Calu3 (cell line): Measurements from ENCODE around the gene UBE2J2. TPM values are rescaled to one million over a fixed set of nuclear protein-coding genes. Genes with fewer than 3 reads are reported as not detected.
A peak's percentile ranks its signal among the peaks of the same experiment; 100 is the strongest.

ENCODE experiments used
- BruUV-seq: library from RNA; stranded (reverse); fragments of 400-500 nt; replicated peaks from 2 replicates; lab custom pipeline; 2021; lab: Mats Ljungman, UMichigan
- CTCF ChIA-PET: fragments of 300-600 bp; sonication (Branson Sonifier 250); formaldehyde crosslinking; loops from one replicate; lab custom pipeline; 2022; ENCODE audit warnings: antibody characterized with exemption; lab: Charles Lee
- DNase-seq: peaks from one replicate; pipeline ENCODE4 v3.0.0; 2022
- H3K27ac Mint-ChIP-seq: one replicate; pipeline ENCODE4 v1.8.0; 2022; ENCODE audit warnings: mixed read lengths; ENCODE audit not compliant: unreplicated experiment
- H3K27me3 Mint-ChIP-seq: one replicate; pipeline ENCODE4 v1.8.0; 2022; ENCODE audit warnings: mixed read lengths; ENCODE audit not compliant: unreplicated experiment
- H3K36me3 Mint-ChIP-seq: one replicate; pipeline ENCODE4 v1.8.0; 2022; ENCODE audit warnings: mild to moderate bottlenecking, moderate library complexity, mixed read lengths; ENCODE audit not compliant: insufficient read depth, unreplicated experiment
- H3K4me1 Mint-ChIP-seq: one replicate; pipeline ENCODE4 v1.8.0; 2022; ENCODE audit warnings: mild to moderate bottlenecking, low read depth, mixed read lengths; ENCODE audit not compliant: unreplicated experiment
- H3K4me3 Mint-ChIP-seq: one replicate; pipeline ENCODE4 v1.8.0; 2022; ENCODE audit warnings: mild to moderate bottlenecking, low read depth, moderate library complexity, mixed read lengths; ENCODE audit not compliant: unreplicated experiment
- H3K9me3 Mint-ChIP-seq: one replicate; pipeline ENCODE4 v1.8.0; 2022; ENCODE audit warnings: low read depth, mixed read lengths; ENCODE audit not compliant: unreplicated experiment
- intact Hi-C: fragments of 100-400 bp; cut with micrococcal nuclease; formaldehyde crosslinking; loops from one replicate; pipeline ENCODE4 v1.10.0; 2022; ENCODE audit not compliant: unreplicated experiment
- total RNA-seq: library from RNA; stranded (reverse); gene quantifications from 2 replicates; pipeline ENCODE4 v1.2.3, GENCODE V29; 2022
- TF ChIP-seq, protein P1 (sequence below): fragments of 200-600 bp; IDR thresholded peaks from one replicate; pipeline ENCODE4 v1.8.0; 2022; ENCODE audit warnings: antibody characterized with exemption; ENCODE audit not compliant: unreplicated experiment

The UBE2J2 gene
- total RNA-seq, 1 experiment from 2014 or later, result 45.6 TPM

DNA sequence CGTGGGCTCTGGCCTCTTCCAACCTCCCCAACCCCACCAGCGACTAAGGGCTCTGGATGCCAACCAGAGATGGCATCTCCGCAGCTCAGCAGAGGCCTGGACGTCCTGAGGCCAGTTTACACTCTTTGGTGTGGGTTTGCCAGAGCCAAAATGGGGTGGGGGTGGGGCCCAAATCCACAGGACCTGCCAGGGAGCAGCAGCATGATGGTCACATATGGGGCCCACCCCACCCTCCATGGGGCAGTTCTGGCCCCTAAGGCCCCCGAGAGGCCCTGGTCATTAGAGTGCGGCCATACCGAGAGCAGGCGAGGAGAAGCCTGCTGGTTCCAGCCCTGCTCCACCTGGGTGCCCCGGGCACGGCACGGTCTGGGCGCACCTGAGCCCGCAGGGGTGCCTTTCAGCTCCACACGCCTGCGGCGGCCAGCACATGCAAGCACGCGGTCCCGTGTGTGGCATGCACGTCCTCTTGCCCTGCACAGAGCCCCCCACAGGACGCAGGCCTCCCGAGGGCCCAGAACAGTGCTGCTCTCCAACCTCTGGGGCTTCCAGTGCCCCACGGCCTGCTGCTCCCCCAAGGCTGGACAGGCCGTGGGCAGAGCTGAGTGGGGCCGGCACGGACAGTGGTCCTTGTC, 31.9 kb downstream of the UBE2J2 start:
- H3K27ac Mint-ChIP-seq, result no peak overlapping the region
- no peaks in the 10 kb centered on the region for H3K4me1 Mint-ChIP-seq
- H3K4me3 Mint-ChIP-seq, result no peak overlapping the region
- BruUV-seq, result no TSS peak
- peaks cover 32% of the 10 kb centered on the region for H3K36me3 Mint-ChIP-seq
- H3K27me3 Mint-ChIP-seq, result no peaks in the 10 kb centered on the region
- intact Hi-C loops, result no loop called here
- no peak for DNase-seq
- CTCF ChIA-PET, result no interaction called here
- TF ChIP-seq, protein P1, sequence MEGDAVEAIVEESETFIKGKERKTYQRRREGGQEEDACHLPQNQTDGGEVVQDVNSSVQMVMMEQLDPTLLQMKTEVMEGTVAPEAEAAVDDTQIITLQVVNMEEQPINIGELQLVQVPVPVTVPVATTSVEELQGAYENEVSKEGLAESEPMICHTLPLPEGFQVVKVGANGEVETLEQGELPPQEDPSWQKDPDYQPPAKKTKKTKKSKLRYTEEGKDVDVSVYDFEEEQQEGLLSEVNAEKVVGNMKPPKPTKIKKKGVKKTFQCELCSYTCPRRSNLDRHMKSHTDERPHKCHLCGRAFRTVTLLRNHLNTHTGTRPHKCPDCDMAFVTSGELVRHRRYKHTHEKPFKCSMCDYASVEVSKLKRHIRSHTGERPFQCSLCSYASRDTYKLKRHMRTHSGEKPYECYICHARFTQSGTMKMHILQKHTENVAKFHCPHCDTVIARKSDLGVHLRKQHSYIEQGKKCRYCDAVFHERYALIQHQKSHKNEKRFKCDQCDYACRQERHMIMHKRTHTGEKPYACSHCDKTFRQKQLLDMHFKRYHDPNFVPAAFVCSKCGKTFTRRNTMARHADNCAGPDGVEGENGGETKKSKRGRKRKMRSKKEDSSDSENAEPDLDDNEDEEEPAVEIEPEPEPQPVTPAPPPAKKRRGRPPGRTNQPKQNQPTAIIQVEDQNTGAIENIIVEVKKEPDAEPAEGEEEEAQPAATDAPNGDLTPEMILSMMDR, result no peak
- no peaks in the 10 kb centered on the region for H3K9me3 Mint-ChIP-seq

DNA sequence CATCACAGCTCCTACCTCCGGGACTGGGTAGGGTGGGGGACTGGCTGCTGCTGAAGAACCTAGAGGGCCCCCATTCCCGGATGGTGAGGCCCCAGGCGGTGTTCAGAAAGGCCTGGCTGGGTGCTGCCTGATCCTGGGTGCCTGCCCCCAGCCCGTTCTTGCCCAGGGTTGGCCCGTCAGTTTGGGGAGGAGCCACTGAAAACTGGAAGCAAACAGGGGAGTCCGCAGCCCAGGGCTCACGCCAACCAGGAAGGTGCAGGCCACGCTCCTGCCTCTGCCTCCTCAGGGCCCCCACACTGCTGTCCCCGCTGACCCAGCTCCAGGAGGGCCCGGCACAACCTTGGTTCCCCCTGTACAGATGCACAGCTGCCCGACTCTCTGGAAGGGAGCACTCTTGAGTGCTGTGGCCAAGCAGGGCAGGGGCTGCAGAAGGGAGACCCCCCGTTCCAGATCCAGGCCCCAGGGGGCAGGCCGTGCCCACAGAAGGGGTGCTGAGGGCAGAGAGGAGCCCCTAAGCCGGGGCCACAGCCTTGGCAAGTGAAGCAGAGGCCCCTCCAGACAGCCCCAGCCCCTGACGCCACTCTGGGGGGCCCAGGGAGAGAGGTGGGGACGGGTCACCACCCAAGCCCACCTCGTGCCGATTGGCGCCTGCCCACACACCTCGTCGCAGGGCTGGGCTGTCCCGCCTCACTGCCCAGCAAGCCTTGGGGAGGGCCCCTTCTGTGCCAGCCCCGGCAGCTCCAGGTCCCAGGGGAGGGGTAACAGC, 32.6 kb downstream of the UBE2J2 start:
- Mint-ChIP-seq H3K36me3 (peaks cover 39% of the 10 kb centered on the region), H3K27ac (peak overlapping the region; percentile 76), H3K4me3 (peak overlapping the region; percentile 17), H3K9me3 (no peaks in the 10 kb centered on the region), H3K4me1 (no peaks in the 10 kb centered on the region), H3K27me3 (no peaks in the 10 kb centered on the region)
- TF ChIP-seq, protein P1, result no peak
- DNase-seq, result no peak
- CTCF ChIA-PET, result no interaction called here
- BruUV-seq, result no TSS peak
- intact Hi-C loops, result no loop called here

DNA sequence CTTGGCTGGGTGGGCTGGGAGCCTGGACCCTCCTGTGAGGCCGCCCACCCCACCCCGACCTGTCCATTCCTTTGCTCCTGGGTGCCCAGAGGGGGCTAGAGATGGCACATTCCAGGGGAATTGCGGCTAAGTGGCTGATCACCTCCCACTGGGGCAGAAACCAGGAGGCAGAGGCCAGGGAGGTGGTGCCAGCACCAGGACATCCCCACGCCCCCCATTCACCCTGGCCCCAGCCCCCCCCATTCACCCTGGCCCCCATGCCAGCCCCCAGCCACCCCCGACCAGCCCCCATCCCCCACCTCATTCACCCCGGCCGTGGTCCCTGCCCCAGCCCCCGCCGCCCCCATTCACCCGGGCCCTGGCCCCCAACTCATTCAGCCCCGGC, 33.3 kb downstream of the UBE2J2 start:
- CTCF ChIA-PET, result no interaction called here
- Mint-ChIP-seq H3K27me3 (no peaks in the 10 kb centered on the region), H3K4me1 (no peaks in the 10 kb centered on the region), H3K27ac (peak overlapping the region; percentile 76), H3K4me3 (peak overlapping the region; percentile 17), H3K9me3 (no peaks in the 10 kb centered on the region), H3K36me3 (peaks cover 39% of the 10 kb centered on the region)
- TF ChIP-seq, protein P1, result no peak
- no peak for DNase-seq
- no TSS peak for BruUV-seq
- intact Hi-C loops, result no loop called here

DNA sequence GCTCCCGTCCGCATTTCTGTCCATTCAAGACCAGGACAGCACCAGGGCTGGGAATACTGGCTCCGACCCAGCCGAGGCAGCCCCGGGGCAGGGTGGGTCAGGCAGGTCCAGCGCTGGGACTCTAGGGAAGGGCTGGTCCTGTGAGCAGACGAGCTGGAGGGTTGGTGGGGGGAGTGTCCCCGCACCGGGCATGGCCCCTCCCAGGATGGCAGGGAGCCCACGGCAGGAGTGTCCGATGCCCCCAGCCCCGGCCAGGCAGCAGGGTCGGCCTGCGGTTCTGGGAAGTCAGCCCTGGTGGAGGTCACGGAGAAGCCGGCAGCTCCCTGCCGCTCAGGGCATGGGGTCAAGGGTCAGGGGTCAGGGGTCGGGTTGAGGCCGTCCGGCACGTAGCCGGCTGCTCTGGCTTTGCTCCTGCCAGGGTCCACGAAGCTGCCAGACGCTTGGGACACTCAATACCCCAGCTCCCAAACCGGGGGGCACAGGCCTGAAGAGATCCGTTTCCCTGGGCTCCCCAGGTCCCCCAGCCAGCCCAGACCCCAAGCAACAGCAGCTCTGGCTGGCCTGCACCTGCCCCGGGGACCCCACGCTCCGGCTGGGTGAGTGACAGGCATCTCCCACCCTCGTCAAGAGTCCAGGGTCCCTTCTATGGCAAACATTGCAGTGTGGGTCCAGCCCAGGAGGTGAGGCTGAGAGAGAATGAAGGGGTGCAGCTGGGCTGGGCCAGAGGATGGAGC, 33.9 kb downstream of the UBE2J2 start:
- Mint-ChIP-seq H3K27me3 (no peaks in the 10 kb centered on the region), H3K4me3 (peak overlapping the region; percentile 63), H3K4me1 (no peaks in the 10 kb centered on the region), H3K36me3 (peaks cover 44% of the 10 kb centered on the region), H3K9me3 (no peaks in the 10 kb centered on the region), H3K27ac (peak overlapping the region; percentile 76)
- intact Hi-C loops, result loop anchor here (10.0 kb wide), 1 partner anchor 75 kb away; no protein-coding TSS in a partner anchor
- TF ChIP-seq, protein P1, result no peak
- no peak for DNase-seq
- CTCF ChIA-PET, result no interaction called here
- no TSS peak for BruUV-seq
